ENCODE results near the gene TBC1D22A.

TBC1D22A gene

GRCh38 chr22:46796566-46797195 lies 34.2 kb downstream of the TBC1D22A start:
- no peak for DNase-seq

GRCh38 chr22:46797355-46797754 lies 34.9 kb downstream of the TBC1D22A start:
- DNase-seq: no peak

GRCh38 chr22:46798041-46798365 lies 35.6 kb downstream of the TBC1D22A start:
- no peak for DNase-seq

- peak; percentile 37 for DNase-seq
These were observed 36.2 kb downstream of the TBC1D22A start for GRCh38 chr22:46798366-46799350.

- DNase-seq: no peak
These were observed 37.2 kb downstream of the TBC1D22A start for GRCh38 chr22:46799626-46800025.

- DNase-seq: no peak
These were observed 37.8 kb downstream of the TBC1D22A start for GRCh38 chr22:46800102-46800857.

GRCh38 chr22:46801331-46801811 lies 38.9 kb downstream of the TBC1D22A start:
- no peak for DNase-seq

- DNase-seq: no peak
These were observed 39.6 kb downstream of the TBC1D22A start for GRCh38 chr22:46801826-46802607.

GRCh38 chr22:46802608-46803027 lies 40.2 kb downstream of the TBC1D22A start:
- DNase-seq: no peak

GRCh38 chr22:46803031-46803880 lies 40.8 kb downstream of the TBC1D22A start:
- DNase-seq: no peak

- no peak for DNase-seq
These were observed 41.5 kb downstream of the TBC1D22A start for GRCh38 chr22:46803936-46804335.

- no peak for DNase-seq
These were observed 44.3 kb downstream of the TBC1D22A start for GRCh38 chr22:46806794-46807193.

- no peak for DNase-seq
These were observed 45.0 kb downstream of the TBC1D22A start for GRCh38 chr22:46807458-46807857.

GRCh38 chr22:46809153-46809885 lies 46.9 kb downstream of the TBC1D22A start:
- DNase-seq: no peak

- DNase-seq: no peak
These were observed 48.7 kb downstream of the TBC1D22A start for GRCh38 chr22:46810856-46811786.

- DNase-seq: no peak
These were observed 49.7 kb downstream of the TBC1D22A start for GRCh38 chr22:46812034-46812605.

- DNase-seq: no peak
These were observed 50.3 kb downstream of the TBC1D22A start for GRCh38 chr22:46812788-46813187.

GRCh38 chr22:46813816-46814597 lies 51.6 kb downstream of the TBC1D22A start:
- no peak for DNase-seq

Data from NK-92 treated with Interleukin-12 subunit alpha and Interleukin-12 subunit beta, amount 100 ng/mL, for 24 hours (cell line).